H1 (cell line): ENCODE measurements around the gene GIPC2.
"Not testable (repeated sequence)": the region's sequence is repeated elsewhere in the genome, so short reads cannot be mapped to it uniquely, and the experiment has no call there.

Source experiments
- ASH2L ChIP-seq: fragments of 200-600, 300-600 bp; sonication (generic); IDR thresholded peaks from one replicate; pipeline ENCODE4 v1.7.1; 2017; ENCODE audit warnings: low read length
- EP300 ChIP-seq, 2 experiments: IDR thresholded peaks; 1 replicate in 1 of 2; 2 replicates in 1 of 2; pipeline ENCODE4 v1.6.1; 2011 to 2012; ENCODE audit warnings: low read depth in 2 of 2, low read length in 2 of 2, mild to moderate bottlenecking in 2 of 2, borderline replicate concordance in 1 of 2, inconsistent platforms in 1 of 2, moderate library complexity in 1 of 2
- EZH2 ChIP-seq: fragments of 200-600 bp; sonication (generic); IDR thresholded peaks from 2 replicates; pipeline ENCODE4 v1.7.1; 2012; ENCODE audit warnings: low read depth, mild to moderate bottlenecking, moderate library complexity, low read length, inconsistent platforms; ENCODE audit not compliant: severe bottlenecking
- JUND ChIP-seq: IDR thresholded peaks from 2 replicates; pipeline ENCODE4 v1.6.1; 2011; ENCODE audit warnings: mild to moderate bottlenecking, improper control_type of control experiment, low read length
- KDM5A ChIP-seq: fragments of 200-600 bp; IDR thresholded peaks from 2 replicates; pipeline ENCODE4 v1.7.1; 2012; ENCODE audit warnings: mild to moderate bottlenecking, low read length, inconsistent platforms, mixed read lengths
- NANOG ChIP-seq: IDR thresholded peaks from 2 replicates; pipeline ENCODE4 v1.6.1; 2011; ENCODE audit warnings: low read length, low read depth, mild to moderate bottlenecking, inconsistent platforms; ENCODE audit not compliant: insufficient read depth, poor library complexity, severe bottlenecking
- NRF1 ChIP-seq: IDR thresholded peaks from 2 replicates; pipeline ENCODE4 v1.6.1; 2011; ENCODE audit warnings: mild to moderate bottlenecking, low read depth, low read length, improper control_type of control experiment
- POLR2AphosphoS5 ChIP-seq: IDR thresholded peaks from 2 replicates; pipeline ENCODE4 v1.6.1; 2011; ENCODE audit warnings: low read depth, low read length
- RAD21 ChIP-seq, 2 experiments: IDR thresholded peaks in 1 of 2; conservative IDR thresholded peaks in 1 of 2; 2 replicates each; pipeline ENCODE4 v1.6.1; 2011; ENCODE audit warnings: low read depth in 2 of 2, low read length in 2 of 2, improper control_type of control experiment in 1 of 2, inconsistent platforms in 1 of 2, mild to moderate bottlenecking in 1 of 2, moderate library complexity in 1 of 2
- SRF ChIP-seq: IDR thresholded peaks from 2 replicates; pipeline ENCODE4 v1.6.1; 2011; ENCODE audit warnings: mild to moderate bottlenecking, low read depth, low read length, moderate library complexity
- TF ChIP-seq, protein P1 (sequence below), 3 experiments: IDR thresholded peaks; 1 replicate in 2 of 3; 2 replicates in 1 of 3; pipeline versions ENCODE4 v1.5.1 to v1.6.1; 2011; ENCODE audit warnings: low read length in 3 of 3, mild to moderate bottlenecking in 3 of 3, inconsistent platforms in 2 of 3, low read depth in 1 of 3, moderate library complexity in 1 of 3; ENCODE audit not compliant: insufficient read depth in 1 of 3; ENCODE audit errors: control extremely low read depth in 1 of 3
- TF ChIP-seq, protein P2 (sequence below): IDR thresholded peaks from 2 replicates; pipeline ENCODE4 v1.6.1; 2012; ENCODE audit warnings: inconsistent platforms

- not testable (repeated sequence) for TF ChIP-seq ASH2L; EZH2; NRF1; JUND; SRF; NANOG; RAD21 (IDR thresholded peaks at IDR 0.05 in 1 of 2, conservative IDR thresholded peaks at IDR 0.05 in 1 of 2; ENCODE audit: low read depth in 2 of 2, low read length in 2 of 2); POLR2AphosphoS5; EP300 (IDR thresholded peaks at IDR 0.05; ENCODE audit: borderline replicate concordance in 1 of 2, low read depth in 2 of 2, low read length in 2 of 2); KDM5A
- TF ChIP-seq, protein P1, sequence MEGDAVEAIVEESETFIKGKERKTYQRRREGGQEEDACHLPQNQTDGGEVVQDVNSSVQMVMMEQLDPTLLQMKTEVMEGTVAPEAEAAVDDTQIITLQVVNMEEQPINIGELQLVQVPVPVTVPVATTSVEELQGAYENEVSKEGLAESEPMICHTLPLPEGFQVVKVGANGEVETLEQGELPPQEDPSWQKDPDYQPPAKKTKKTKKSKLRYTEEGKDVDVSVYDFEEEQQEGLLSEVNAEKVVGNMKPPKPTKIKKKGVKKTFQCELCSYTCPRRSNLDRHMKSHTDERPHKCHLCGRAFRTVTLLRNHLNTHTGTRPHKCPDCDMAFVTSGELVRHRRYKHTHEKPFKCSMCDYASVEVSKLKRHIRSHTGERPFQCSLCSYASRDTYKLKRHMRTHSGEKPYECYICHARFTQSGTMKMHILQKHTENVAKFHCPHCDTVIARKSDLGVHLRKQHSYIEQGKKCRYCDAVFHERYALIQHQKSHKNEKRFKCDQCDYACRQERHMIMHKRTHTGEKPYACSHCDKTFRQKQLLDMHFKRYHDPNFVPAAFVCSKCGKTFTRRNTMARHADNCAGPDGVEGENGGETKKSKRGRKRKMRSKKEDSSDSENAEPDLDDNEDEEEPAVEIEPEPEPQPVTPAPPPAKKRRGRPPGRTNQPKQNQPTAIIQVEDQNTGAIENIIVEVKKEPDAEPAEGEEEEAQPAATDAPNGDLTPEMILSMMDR (IDR thresholded peaks at IDR 0.05; ENCODE audit: control extremely low read depth in 1 of 3, insufficient read depth in 1 of 3, low read depth in 1 of 3, low read length in 3 of 3) = not testable (repeated sequence)
- TF ChIP-seq, protein P2, sequence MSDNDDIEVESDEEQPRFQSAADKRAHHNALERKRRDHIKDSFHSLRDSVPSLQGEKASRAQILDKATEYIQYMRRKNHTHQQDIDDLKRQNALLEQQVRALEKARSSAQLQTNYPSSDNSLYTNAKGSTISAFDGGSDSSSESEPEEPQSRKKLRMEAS = not testable (repeated sequence)
Observed at GRCh38 chr1:78064886-78065285, 19.1 kb downstream of the GIPC2 start.
